Epithelial cell of esophagus (primary cell): Measurements from ENCODE around the gene CFTR.

Experiments
- DNase-seq: peaks from one replicate; pipeline ENCODE4 v3.0.0; 2010; ENCODE audit warnings: low read depth
- H3K4me3 ChIP-seq: 2 replicates; pipeline ENCODE4 v1.5.1; 2011; ENCODE audit warnings: mild to moderate bottlenecking, low read length, control low read depth
- CTCF ChIP-seq: IDR thresholded peaks from 2 replicates; pipeline ENCODE4 v1.5.1; 2011; ENCODE audit warnings: low read depth, mild to moderate bottlenecking, low read length, control low read depth, inconsistent platforms; ENCODE audit not compliant: insufficient read depth; ENCODE audit errors: missing control alignments

Gene CFTR

GRCh38 chr7:117630907-117631564, 151.2 kb downstream of the CFTR start:
- no peak overlapping the region for H3K4me3 ChIP-seq
- TF ChIP-seq CTCF, result no peak
- DNase-seq, result no peak

DNA sequence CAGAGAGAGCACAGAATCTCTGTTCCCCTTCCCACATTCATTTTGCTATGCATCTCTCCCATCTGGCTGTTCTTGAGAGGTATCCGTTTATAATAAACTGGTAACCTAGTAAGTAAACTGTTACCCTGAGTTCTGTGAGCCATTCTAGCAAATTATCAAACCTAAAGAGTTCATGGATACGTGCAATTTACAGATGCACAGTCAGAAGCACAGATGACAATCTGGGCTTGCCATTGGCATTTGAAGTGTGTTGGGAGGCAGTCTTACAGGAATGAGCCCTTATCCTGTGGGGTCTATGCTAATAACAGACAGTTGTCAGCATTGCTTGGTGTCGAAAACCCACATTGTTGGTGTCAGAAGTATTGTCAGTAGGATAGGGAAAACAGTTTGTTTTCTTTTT, 151.8 kb downstream of the CFTR start:
- H3K4me3 ChIP-seq, result no peak overlapping the region
- no peak for DNase-seq
- TF ChIP-seq CTCF, result no peak

DNA sequence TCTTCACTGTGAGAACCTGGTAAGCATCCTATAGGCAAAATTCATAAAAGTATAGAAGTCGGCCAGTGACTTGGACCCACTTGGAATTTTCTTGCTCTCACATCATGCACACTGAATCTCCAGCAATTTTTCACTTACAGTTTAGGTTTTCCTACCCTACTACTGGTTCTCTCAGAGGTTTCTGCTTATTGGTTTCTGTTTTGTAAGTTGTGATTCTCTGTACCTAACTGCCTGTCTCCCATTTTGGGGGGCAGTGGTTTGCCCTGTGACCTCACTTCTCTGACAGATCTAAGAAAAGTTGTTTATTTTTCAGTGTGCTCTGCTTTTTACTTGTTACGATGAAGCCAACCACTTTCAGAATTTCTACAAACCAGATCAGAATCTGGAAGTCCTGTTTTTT, 158.1 kb downstream of the CFTR start:
- no peak for DNase-seq
- H3K4me3 ChIP-seq, result no peak overlapping the region
- no peak for TF ChIP-seq CTCF

- no peak for TF ChIP-seq CTCF
- DNase-seq, result no peak
- H3K4me3 ChIP-seq, result no peak overlapping the region
Observed at GRCh38 chr7:117639966-117640365, 160.1 kb downstream of the CFTR start.

- H3K4me3 ChIP-seq, result no peak overlapping the region
- no peak for TF ChIP-seq CTCF
- DNase-seq, result peak; percentile 58
Observed at GRCh38 chr7:117640465-117640864, 160.6 kb downstream of the CFTR start.

DNA sequence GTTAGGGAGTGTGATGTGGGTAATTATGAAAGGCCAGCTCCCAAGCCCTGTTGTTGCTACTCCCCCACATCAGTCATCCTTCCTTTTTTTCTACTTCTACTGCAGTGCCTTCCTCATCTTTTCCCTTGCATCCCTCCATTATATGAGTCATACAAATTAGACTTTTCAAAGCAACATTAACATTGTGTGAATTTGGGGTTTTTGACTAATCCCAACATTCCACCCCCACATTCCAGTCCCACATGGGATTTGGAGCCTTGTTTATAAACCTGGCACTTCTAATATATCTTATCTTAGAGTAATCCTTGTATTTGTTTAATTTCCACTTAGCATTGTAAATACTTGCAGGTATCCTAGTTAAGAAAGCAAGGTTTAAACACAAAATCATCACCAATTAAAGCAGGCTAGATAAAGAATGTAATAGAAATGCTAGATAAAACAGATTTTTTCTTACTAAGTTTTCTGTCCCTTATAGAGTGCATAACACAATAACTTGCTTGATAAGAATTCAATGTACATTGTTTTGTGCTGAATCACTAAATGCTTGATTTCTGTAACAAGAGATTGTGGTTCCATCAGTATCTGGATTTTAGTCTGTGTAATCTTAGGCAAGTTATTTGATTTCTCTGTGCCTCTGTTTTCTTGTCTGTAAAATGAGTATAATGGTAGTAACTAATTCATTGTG, 165.8 kb downstream of the CFTR start:
- H3K4me3 ChIP-seq, result no peak overlapping the region
- DNase-seq, result peak; percentile 55
- no peak for TF ChIP-seq CTCF

- TF ChIP-seq CTCF, result no peak
- no peak overlapping the region for H3K4me3 ChIP-seq
- peak; percentile 45 for DNase-seq
Observed at GRCh38 chr7:117648203-117648866, 168.5 kb downstream of the CFTR start.
